ENCODE results near the gene RIMKLA. TPM values are rescaled to one million over a fixed set of nuclear protein-coding genes. Genes with fewer than 3 reads are reported as not detected.

RIMKLA gene
- total and polyA plus RNA-seq, 2 of the 13 experiments (the other 11 are each of a cell fraction or from before 2014, with no cell fraction given) = 2.5 to 3.8 TPM

GRCh38 chr1:42334240-42335049 is 46.1 kb upstream of the RIMKLA start (continued):
- TF ChIP-seq NONO (IDR thresholded peaks at IDR 0.05) (no peak), NONO (CRISPR knock-in tag; conservative IDR thresholded peaks at IDR 0.05) (no peak), ZNF749 (CRISPR knock-in tag; IDR thresholded peaks at IDR 0.05; ENCODE audit: borderline replicate concordance) (peak; percentile 2; the same call in 1 of the 2 replicates), SRY (CRISPR knock-in tag; IDR thresholded peaks at IDR 0.05) (peak; percentile 13; the same call in 1 of the 2 replicates), ZNF20 (CRISPR knock-in tag; IDR thresholded peaks at IDR 0.05) (0 out of 2 replicates have a peak, but pooled peaks have one; percentile 46), MIER3 (CRISPR knock-in tag; IDR thresholded peaks at IDR 0.05; ENCODE audit: borderline replicate concordance) (no peak), NR3C1 (CRISPR knock-in tag; IDR thresholded peaks at IDR 0.05) (no peak), ZNF333 (CRISPR knock-in tag; IDR thresholded peaks at IDR 0.05; ENCODE audit: borderline replicate concordance) (peak; percentile 65; the same call in 1 of the 2 replicates), ZBTB21 (CRISPR knock-in tag; IDR thresholded peaks at IDR 0.05) (0 out of 2 replicates have a peak, but pooled peaks have one; percentile 5), FOXA3 (CRISPR knock-in tag; IDR thresholded peaks at IDR 0.05) (no peak), ELF4 (CRISPR knock-in tag; IDR thresholded peaks at IDR 0.05; ENCODE audit: borderline replicate concordance) (0 out of 2 replicates have a peak, but pooled peaks have one; percentile 1), ZNF672 (CRISPR knock-in tag; IDR thresholded peaks at IDR 0.05) (no peak), RBM39 (IDR thresholded peaks at IDR 0.05; ENCODE audit: low read depth, low read length, poor library complexity, severe bottlenecking) (peak; percentile 3), ZNF510 (CRISPR knock-in tag; IDR thresholded peaks at IDR 0.05; ENCODE audit: low read depth) (no peak), SPEN (CRISPR knock-in tag; IDR thresholded peaks at IDR 0.05; ENCODE audit: low read depth) (no peak), KDM5A (IDR thresholded peaks at IDR 0.05; ENCODE audit: borderline replicate concordance, low read length) (0 out of 2 replicates have a peak, but pooled peaks have one; percentile 10), SOX6 (IDR thresholded peaks at IDR 0.05) (no peak), SOX6 (CRISPR knock-in tag; IDR thresholded peaks at IDR 0.05) (0 out of 2 replicates have a peak, but pooled peaks have one; percentile 46), GATAD2A (CRISPR knock-in tag; IDR thresholded peaks at IDR 0.05) (0 out of 2 replicates have a peak, but pooled peaks have one; percentile 6), ZNF264 (CRISPR knock-in tag; IDR thresholded peaks at IDR 0.05) (no peak), ZNF550 (CRISPR knock-in tag; IDR thresholded peaks at IDR 0.05; ENCODE audit: borderline replicate concordance) (no peak), ZNF552 (CRISPR knock-in tag; IDR thresholded peaks at IDR 0.05; ENCODE audit: borderline replicate concordance) (0 out of 2 replicates have a peak, but pooled peaks have one; percentile 26), SALL1 (CRISPR knock-in tag; IDR thresholded peaks at IDR 0.05) (peak; percentile 67), ATF7 (IDR thresholded peaks at IDR 0.05) (no peak), ATF7 (CRISPR knock-in tag; IDR thresholded peaks at IDR 0.05) (0 out of 2 replicates have a peak, but pooled peaks have one; percentile 27), ZNF572 (CRISPR knock-in tag; IDR thresholded peaks at IDR 0.05) (no peak)
- TF ChIP-seq, protein P1, sequence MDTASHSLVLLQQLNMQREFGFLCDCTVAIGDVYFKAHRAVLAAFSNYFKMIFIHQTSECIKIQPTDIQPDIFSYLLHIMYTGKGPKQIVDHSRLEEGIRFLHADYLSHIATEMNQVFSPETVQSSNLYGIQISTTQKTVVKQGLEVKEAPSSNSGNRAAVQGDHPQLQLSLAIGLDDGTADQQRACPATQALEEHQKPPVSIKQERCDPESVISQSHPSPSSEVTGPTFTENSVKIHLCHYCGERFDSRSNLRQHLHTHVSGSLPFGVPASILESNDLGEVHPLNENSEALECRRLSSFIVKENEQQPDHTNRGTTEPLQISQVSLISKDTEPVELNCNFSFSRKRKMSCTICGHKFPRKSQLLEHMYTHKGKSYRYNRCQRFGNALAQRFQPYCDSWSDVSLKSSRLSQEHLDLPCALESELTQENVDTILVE (CRISPR knock-in tag; IDR thresholded peaks at IDR 0.05) = peak; percentile 18; the same call in 1 of the 2 replicates
- TF ChIP-seq, protein P2, sequence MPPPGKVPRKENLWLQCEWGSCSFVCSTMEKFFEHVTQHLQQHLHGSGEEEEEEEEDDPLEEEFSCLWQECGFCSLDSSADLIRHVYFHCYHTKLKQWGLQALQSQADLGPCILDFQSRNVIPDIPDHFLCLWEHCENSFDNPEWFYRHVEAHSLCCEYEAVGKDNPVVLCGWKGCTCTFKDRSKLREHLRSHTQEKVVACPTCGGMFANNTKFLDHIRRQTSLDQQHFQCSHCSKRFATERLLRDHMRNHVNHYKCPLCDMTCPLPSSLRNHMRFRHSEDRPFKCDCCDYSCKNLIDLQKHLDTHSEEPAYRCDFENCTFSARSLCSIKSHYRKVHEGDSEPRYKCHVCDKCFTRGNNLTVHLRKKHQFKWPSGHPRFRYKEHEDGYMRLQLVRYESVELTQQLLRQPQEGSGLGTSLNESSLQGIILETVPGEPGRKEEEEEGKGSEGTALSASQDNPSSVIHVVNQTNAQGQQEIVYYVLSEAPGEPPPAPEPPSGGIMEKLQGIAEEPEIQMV (CRISPR knock-in tag; IDR thresholded peaks at IDR 0.05; ENCODE audit: low read depth) = peak; percentile 53; the same call in 1 of the 2 replicates
- TF ChIP-seq, protein P3, sequence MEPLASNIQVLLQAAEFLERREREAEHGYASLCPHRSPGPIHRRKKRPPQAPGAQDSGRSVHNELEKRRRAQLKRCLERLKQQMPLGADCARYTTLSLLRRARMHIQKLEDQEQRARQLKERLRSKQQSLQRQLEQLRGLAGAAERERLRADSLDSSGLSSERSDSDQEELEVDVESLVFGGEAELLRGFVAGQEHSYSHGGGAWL (CRISPR knock-in tag; IDR thresholded peaks at IDR 0.05) = peak; percentile 10

Measured in HepG2 (cell line).